ENCODE results near the gene SRP9.

Gene SRP9

DNA sequence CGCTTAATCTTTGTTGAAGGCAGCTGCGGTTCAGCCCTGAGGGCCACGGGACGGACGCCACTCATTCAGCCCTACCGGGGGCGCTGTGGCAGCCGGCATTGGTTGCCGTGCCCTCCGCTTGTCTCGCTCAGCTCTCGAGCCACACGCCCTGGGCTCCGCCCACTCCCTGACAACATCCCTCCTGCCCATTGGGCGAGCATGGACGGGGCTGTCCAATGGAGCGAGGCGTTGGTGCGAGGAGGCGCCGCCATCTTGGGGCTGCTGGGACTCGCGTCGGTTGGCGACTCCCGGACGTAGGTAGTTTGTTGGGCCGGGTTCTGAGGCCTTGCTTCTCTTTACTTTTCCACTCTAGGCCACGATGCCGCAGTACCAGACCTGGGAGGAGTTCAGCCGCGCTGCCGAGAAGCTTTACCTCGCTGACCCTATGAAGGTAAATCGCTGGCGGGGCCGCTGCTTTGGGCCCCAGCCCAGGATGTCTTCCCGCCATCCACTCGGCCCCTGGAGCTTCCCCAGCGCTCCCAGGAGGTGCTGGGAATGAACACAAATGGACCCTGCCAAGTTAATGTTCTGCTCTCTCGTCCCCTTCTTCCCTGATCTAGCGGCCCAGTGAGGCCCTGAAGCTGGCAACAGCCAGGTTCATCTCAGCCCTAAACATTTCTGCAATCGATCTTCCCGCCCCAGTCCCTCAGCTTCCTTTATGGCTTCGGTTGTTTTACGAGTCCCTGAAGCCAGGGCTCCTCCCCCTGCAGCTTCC is at the start of gene SRP9:
TSS of gene SRP9 (plus strand) at position 244 of the 754 bp plus-strand sequence. CDS start at position 359, 115 bp downstream.
- peak; percentile 99 for DNase-seq

DNA sequence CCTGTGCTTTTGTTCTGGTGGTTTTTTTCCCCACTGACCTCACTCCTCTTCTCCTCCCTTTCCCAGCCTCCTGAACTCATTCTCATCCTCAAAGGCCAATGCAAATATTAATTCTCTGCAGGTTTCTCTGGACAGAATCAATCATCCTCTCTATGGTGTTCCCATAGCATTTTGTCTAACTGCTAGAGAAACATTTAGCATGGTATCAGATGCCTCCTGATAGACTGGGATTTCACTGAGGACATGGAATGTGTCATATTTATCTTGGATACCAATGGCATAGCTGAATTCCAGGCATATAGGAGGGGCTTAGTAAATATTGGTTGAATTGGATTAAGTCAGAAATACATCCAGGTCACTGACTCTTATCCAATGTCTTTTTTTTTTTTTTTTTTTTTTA is 46.1 kb upstream of the SRP9 start:
- no peak for DNase-seq

GRCh38 chr1:225733254-225733653 is 44.4 kb upstream of the SRP9 start:
- no peak for DNase-seq

- DNase-seq, result no peak
Observed at GRCh38 chr1:225735252-225736149, 42.1 kb upstream of the SRP9 start.

GRCh38 chr1:225736437-225737098 is 41.1 kb upstream of the SRP9 start:
- DNase-seq, result no peak

- no peak for DNase-seq
Observed at GRCh38 chr1:225737161-225737560, 40.5 kb upstream of the SRP9 start.

- DNase-seq, result no peak
Observed at GRCh38 chr1:225737866-225738265, 39.8 kb upstream of the SRP9 start.

DNA sequence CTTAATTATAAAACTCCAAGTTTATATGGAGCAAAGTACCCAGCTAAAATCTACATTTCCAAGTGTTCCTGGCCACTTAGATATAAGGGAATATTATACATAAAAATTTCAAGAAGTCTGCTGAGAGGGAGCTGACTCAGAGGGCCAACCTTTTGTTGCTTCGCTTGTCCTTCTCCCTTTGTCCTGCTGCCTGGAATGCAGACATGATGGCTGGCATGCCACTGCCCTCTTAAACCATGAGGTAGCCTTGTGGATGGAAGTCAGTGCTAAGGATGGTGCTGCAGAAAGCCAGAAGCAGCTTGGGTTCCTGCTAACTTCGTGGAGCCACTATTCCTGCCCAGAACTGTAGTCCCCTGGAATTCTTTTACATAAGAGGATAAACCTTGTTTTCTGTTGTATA is 38.9 kb upstream of the SRP9 start:
- DNase-seq, result no peak

DNA sequence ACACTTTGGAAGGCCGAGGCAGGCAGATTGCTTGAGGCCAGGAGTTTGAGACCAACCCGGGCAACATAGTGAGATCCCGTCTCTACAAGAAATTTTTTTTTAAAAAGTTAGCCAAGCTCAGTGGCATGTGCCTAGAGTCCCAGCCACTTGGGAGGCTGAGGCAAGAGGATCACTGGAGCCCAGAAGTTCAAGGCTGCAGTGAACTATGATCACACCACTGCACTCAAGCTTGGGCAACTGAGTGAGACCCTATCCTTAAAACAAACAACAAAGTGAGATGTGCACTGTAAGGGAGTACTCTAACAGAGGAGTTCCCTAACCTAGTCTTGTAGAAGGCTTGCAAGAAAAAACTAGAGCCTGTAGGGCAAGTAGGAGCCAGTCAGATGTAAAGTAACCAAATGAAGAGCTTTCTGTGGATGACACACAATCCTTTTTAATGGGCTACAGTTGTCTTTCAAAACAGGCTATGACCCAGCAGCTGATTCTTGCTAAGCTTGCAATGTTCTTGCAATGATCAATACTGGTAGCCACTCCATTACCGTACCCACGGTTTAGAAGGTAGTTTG is 38.0 kb upstream of the SRP9 start:
- DNase-seq, result no peak

GRCh38 chr1:225744745-225745144 is 32.9 kb upstream of the SRP9 start:
- no peak for DNase-seq

GRCh38 chr1:225745273-225745672 is 32.4 kb upstream of the SRP9 start:
- no peak for DNase-seq

GRCh38 chr1:225746361-225747179 is 31.1 kb upstream of the SRP9 start:
- DNase-seq, result no peak

- no peak for DNase-seq
Observed at GRCh38 chr1:225747566-225747965, 30.1 kb upstream of the SRP9 start.

- DNase-seq, result no peak
Observed at GRCh38 chr1:225748529-225748928, 29.1 kb upstream of the SRP9 start.

- DNase-seq, result no peak
Observed at GRCh38 chr1:225749706-225750105, 27.9 kb upstream of the SRP9 start.

- no peak for DNase-seq
Observed at GRCh38 chr1:225750420-225750819, 27.2 kb upstream of the SRP9 start.

DNA sequence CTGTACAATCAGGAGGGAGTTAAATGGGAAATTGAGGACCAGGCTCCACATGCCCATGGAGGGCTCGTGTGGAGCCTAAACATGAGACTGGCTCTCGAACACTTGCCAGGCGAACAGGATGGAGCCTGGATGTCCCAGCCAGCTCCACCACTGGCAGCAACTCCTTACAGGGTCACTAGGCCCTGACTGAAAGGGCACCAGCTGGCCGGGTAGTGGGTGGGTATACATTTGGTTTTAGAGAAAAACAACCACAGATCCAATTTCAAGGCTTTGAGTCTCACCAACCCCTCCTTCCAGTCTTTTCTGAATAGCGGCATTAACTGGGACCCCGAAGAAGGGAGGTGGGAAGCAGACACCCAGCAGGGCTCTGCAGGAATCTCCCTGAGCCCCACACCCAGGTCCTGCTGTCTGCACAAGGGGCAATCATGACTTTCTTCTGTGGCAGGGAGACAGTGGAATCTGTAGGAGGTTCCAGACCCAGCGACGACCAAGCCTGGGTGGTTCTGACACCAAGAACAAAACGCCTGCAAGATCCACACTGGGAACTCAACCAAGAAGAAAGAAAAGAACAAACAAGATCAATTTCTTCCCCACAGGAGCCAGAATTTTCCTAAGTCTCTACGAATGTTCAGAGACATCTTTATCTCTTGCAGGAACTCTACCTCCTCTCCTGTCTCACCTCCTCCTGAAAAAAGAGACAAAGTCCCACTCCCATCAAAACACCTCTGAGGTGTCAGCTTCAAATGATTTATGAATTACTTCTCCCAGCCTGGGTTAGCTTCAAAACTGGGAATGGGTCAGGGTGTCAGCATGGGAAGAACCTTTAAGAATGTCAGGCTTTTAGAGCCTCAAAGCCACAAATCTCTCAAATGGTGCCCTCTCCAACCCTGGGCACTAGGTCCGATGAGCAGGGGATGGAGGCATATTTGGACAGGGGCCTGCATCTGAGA is 26.5 kb upstream of the SRP9 start:
- DNase-seq, result no peak

DNA sequence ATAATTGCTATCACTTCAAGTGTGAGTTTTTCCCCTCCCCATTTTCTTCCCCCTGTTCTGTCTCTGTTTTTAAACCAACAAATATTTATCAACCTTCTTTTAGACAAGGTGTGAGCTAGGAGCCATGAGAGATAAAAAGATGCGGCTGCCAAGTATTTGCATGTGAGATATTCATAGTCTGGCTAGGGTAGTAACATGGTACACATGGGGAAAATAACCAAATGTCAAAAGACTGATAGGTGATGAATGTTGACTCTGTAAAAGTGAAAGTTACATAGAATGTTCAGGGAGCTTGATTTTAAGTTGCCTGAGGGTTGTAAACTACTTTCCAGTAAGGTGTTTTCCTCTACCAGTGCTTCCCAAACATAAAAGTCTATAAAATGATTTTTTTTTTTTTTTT is 25.4 kb upstream of the SRP9 start:
- DNase-seq, result no peak

DNA sequence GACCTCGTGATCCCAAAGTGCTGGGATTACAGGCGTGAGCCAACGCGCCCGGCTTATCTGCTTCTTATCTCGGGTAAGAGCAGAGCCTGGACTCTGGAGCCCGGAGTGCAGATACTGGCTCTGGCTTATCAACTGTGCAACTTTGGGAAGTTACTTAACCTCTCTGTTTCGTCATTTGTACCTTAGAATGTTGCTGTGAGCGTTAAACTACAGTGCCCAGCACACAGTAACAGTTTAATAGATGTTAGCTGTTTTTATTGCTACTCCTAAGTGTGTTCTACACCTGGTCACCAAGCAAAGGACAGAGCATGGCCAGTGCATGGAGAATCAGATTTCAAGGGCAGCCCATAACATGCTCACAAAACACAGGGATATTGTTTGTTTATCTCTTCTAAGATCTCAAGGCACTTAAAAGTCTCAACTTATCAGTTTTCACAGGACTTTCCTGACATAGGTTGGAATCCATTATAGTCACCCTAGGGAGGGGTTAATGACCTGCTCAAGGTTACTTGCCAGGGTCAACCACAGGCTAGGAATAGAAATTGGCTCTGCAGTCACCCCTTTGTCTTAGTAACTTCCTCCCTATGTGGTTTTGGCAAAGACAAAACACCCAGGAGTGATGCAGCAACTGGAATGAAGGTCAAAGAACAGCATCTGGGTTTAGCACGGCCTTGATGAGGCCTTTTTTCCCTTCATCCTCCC is 22.5 kb upstream of the SRP9 start:
- DNase-seq, result no peak

DNA sequence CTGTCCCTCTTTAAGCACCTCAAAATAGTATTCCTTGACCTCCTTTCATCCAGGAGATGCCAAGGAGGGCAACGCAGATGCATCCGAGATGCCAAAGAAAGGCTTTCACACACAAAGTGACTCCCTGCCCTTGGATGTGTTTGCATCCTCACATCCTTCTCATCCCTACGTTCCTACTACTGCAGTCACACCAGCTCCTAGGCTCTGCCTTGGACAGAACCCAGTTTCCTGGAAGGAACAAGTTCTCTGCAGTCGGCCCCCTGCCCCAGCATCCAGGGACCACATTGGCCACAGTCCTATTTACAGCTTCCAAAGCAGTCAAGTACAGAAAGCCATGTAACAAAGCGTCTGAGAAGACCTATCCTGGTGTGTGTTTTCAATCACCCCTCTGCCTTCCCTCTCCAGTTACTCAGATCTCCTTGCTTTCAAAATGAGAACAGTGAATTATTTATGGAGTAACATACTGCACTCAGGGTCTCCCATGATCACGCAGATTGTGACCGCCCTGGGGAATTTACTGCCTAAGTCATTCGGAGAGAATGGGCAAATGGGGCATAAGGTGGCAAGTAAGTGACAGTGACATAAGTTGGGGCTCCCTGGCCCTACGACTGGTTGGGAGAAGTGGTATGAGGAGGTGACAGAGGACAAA is 21.8 kb upstream of the SRP9 start:
- no peak for DNase-seq

Measured in CD4-positive, alpha-beta T cell treated with Interleukin-17A for 1 hour (primary cell).